SK-N-SH treated with all-trans-retinoic acid at 6 μM for 48 hours (cell line): Measurements from ENCODE around the gene AGPS.

ENCODE experiments used
- ATAC-seq: fragments of 200-7000 bp; cut with Tn5 transposase; 3 replicates; pipeline ENCODE4 v1.9.1; 2020; ENCODE audit warnings: mild to moderate bottlenecking, moderate library complexity
- ARNTL ChIP-seq: fragments of 450-650 bp; formaldehyde crosslinking; IDR thresholded peaks from 2 replicates; pipeline ENCODE4 v1.5.0; 2020; ENCODE audit warnings: low read depth, mild to moderate bottlenecking, moderate library complexity, borderline replicate concordance
- BACH2 ChIP-seq: fragments of 250-450 bp; sonication (Bioruptor Pico); IDR thresholded peaks from 2 replicates; pipeline ENCODE4 v1.9.0; 2021; ENCODE audit warnings: mild to moderate bottlenecking, borderline replicate concordance
- CREB5 ChIP-seq: fragments of 250-450 bp; sonication (Bioruptor Pico); IDR thresholded peaks from 2 replicates; pipeline ENCODE4 v1.5.1; 2020; ENCODE audit warnings: low read depth, mild to moderate bottlenecking, moderate library complexity
- CSDC2 ChIP-seq: fragments of 250-450 bp; sonication (Bioruptor Pico); IDR thresholded peaks from 2 replicates; pipeline ENCODE4 v1.5.0; 2020; ENCODE audit warnings: mild to moderate bottlenecking, moderate library complexity
- ESRRG ChIP-seq: fragments of 250-450 bp; sonication (Bioruptor Pico); IDR thresholded peaks from 2 replicates; pipeline ENCODE4 v1.6.1; 2021; ENCODE audit warnings: mild to moderate bottlenecking
- GLIS3 ChIP-seq: fragments of 250-450 bp; sonication (Bioruptor Pico); IDR thresholded peaks from 2 replicates; pipeline ENCODE4 v1.5.0; 2020; ENCODE audit warnings: mild to moderate bottlenecking, moderate library complexity
- ISL1 ChIP-seq: fragments of 250-450 bp; sonication (Bioruptor Pico); IDR thresholded peaks from 2 replicates; pipeline ENCODE4 v2.1.2; 2022; ENCODE audit warnings: mild to moderate bottlenecking, moderate library complexity
- OSR1 ChIP-seq: fragments of 250-450 bp; sonication (Bioruptor Pico); IDR thresholded peaks from 2 replicates; pipeline ENCODE4 v1.8.0; 2022; ENCODE audit warnings: moderate library complexity, mild to moderate bottlenecking, inconsistent platforms
- POU6F1 ChIP-seq: fragments of 250-450 bp; sonication (Bioruptor Pico); IDR thresholded peaks from 2 replicates; pipeline ENCODE4 v1.8.0; 2021; ENCODE audit warnings: low read depth, mild to moderate bottlenecking, moderate library complexity, borderline replicate concordance
- PPARA ChIP-seq: fragments of 250-450 bp; sonication (Bioruptor Pico); IDR thresholded peaks from 2 replicates; pipeline ENCODE4 v1.5.0; 2020; ENCODE audit warnings: mild to moderate bottlenecking, borderline replicate concordance
- RARB ChIP-seq: fragments of 250-450 bp; sonication (Bioruptor Pico); IDR thresholded peaks from 2 replicates; pipeline ENCODE4 v1.8.0; 2021; ENCODE audit warnings: mild to moderate bottlenecking, moderate library complexity
- SNAI2 ChIP-seq: fragments of 250-450 bp; sonication (Bioruptor Pico); IDR thresholded peaks from 2 replicates; pipeline ENCODE4 v1.5.0; 2020; ENCODE audit warnings: mild to moderate bottlenecking, moderate library complexity
- TCF4 ChIP-seq: fragments of 250-450 bp; sonication (Bioruptor Pico); IDR thresholded peaks from 2 replicates; pipeline ENCODE4 v1.8.0; 2021; ENCODE audit warnings: mild to moderate bottlenecking, moderate library complexity, borderline replicate concordance
- ZC3H10 ChIP-seq: fragments of 250-450 bp; sonication (Bioruptor Pico); IDR thresholded peaks from 2 replicates; pipeline ENCODE4 v1.5.1; 2021; ENCODE audit warnings: mild to moderate bottlenecking, moderate library complexity
- ZFP3 ChIP-seq: fragments of 250-450 bp; sonication (Bioruptor Pico); IDR thresholded peaks from 2 replicates; pipeline ENCODE4 v1.5.0; 2020; ENCODE audit warnings: mild to moderate bottlenecking, moderate library complexity
- ZFP30 ChIP-seq: fragments of 450-650 bp; formaldehyde crosslinking; IDR thresholded peaks from 2 replicates; pipeline ENCODE4 v1.5.0; 2022; ENCODE audit warnings: mild to moderate bottlenecking, moderate library complexity
- ZNF565 ChIP-seq: fragments of 450-650 bp; formaldehyde crosslinking; conservative IDR thresholded peaks from 2 replicates; pipeline ENCODE4 v1.5.0; 2020; ENCODE audit warnings: low read depth, mild to moderate bottlenecking, moderate library complexity
- ZNF8 ChIP-seq: fragments of 450-650 bp; formaldehyde crosslinking; IDR thresholded peaks from 2 replicates; pipeline ENCODE4 v1.5.0; 2020; ENCODE audit warnings: mild to moderate bottlenecking, moderate library complexity
- TF ChIP-seq, protein P1 (sequence below): fragments of 250-450 bp; sonication (Bioruptor Pico); IDR thresholded peaks from 2 replicates; pipeline ENCODE4 v1.5.1; 2021; ENCODE audit warnings: mild to moderate bottlenecking, moderate library complexity
- TF ChIP-seq, protein P2 (sequence below): fragments of 250-450 bp; sonication (Bioruptor Pico); IDR thresholded peaks from 2 replicates; pipeline ENCODE4 v1.8.0; 2020; ENCODE audit warnings: mild to moderate bottlenecking, moderate library complexity, borderline replicate concordance
- TF ChIP-seq, protein P3 (sequence below): fragments of 250-450 bp; sonication (Bioruptor Pico); IDR thresholded peaks from 2 replicates; pipeline ENCODE4 v1.5.0; 2020; ENCODE audit warnings: mild to moderate bottlenecking, moderate library complexity

The AGPS gene

DNA sequence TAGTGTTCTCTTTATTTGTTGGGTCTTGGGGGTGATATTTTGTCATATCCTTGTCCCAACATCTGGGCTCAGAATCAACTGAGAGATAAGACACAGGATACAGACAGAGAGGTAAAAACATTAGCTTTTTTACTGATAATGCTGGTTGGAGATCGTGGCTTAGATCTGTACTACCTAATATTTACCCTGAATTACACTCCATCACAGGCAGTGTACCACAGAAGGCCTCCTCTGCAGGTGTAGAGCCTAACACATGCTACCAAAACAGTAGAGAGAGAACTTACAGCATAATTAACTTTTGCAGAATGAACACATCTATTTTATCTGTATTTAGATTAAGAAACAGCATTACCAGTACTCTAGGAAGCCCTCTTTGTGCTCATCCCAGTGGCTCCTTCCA is 6.8 kb downstream of the AGPS start:
- ATAC-seq = no peak
- TF ChIP-seq GLIS3 (CRISPR knock-in tag) (no peak), POU6F1 (CRISPR knock-in tag) (no peak), ESRRG (CRISPR knock-in tag) (no peak), ZNF565 (CRISPR knock-in tag) (no peak), BACH2 (no peak), ARNTL (CRISPR knock-in tag) (no peak), CREB5 (no peak), OSR1 (CRISPR knock-in tag) (no peak), ZC3H10 (CRISPR knock-in tag) (no peak), ISL1 (CRISPR knock-in tag) (no peak), CSDC2 (CRISPR knock-in tag) (no peak), ZFP3 (CRISPR knock-in tag) (no peak), SNAI2 (no peak), PPARA (no peak), ZNF8 (CRISPR knock-in tag) (no peak)
- TF ChIP-seq, protein P1, sequence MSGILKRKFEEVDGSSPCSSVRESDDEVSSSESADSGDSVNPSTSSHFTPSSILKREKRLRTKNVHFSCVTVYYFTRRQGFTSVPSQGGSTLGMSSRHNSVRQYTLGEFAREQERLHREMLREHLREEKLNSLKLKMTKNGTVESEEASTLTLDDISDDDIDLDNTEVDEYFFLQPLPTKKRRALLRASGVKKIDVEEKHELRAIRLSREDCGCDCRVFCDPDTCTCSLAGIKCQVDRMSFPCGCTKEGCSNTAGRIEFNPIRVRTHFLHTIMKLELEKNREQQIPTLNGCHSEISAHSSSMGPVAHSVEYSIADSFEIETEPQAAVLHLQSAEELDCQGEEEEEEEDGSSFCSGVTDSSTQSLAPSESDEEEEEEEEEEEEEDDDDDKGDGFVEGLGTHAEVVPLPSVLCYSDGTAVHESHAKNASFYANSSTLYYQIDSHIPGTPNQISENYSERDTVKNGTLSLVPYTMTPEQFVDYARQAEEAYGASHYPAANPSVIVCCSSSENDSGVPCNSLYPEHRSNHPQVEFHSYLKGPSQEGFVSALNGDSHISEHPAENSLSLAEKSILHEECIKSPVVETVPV (CRISPR knock-in tag) = no peak
- TF ChIP-seq, protein P2, sequence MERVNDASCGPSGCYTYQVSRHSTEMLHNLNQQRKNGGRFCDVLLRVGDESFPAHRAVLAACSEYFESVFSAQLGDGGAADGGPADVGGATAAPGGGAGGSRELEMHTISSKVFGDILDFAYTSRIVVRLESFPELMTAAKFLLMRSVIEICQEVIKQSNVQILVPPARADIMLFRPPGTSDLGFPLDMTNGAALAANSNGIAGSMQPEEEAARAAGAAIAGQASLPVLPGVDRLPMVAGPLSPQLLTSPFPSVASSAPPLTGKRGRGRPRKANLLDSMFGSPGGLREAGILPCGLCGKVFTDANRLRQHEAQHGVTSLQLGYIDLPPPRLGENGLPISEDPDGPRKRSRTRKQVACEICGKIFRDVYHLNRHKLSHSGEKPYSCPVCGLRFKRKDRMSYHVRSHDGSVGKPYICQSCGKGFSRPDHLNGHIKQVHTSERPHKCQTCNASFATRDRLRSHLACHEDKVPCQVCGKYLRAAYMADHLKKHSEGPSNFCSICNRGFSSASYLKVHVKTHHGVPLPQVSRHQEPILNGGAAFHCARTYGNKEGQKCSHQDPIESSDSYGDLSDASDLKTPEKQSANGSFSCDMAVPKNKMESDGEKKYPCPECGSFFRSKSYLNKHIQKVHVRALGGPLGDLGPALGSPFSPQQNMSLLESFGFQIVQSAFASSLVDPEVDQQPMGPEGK = no peak

- no peak for TF ChIP-seq RARB
- TF ChIP-seq OSR1 (CRISPR knock-in tag) = no peak
- TF ChIP-seq TCF4 = no peak
- TF ChIP-seq ZC3H10 (CRISPR knock-in tag) = no peak
- TF ChIP-seq, protein P3, sequence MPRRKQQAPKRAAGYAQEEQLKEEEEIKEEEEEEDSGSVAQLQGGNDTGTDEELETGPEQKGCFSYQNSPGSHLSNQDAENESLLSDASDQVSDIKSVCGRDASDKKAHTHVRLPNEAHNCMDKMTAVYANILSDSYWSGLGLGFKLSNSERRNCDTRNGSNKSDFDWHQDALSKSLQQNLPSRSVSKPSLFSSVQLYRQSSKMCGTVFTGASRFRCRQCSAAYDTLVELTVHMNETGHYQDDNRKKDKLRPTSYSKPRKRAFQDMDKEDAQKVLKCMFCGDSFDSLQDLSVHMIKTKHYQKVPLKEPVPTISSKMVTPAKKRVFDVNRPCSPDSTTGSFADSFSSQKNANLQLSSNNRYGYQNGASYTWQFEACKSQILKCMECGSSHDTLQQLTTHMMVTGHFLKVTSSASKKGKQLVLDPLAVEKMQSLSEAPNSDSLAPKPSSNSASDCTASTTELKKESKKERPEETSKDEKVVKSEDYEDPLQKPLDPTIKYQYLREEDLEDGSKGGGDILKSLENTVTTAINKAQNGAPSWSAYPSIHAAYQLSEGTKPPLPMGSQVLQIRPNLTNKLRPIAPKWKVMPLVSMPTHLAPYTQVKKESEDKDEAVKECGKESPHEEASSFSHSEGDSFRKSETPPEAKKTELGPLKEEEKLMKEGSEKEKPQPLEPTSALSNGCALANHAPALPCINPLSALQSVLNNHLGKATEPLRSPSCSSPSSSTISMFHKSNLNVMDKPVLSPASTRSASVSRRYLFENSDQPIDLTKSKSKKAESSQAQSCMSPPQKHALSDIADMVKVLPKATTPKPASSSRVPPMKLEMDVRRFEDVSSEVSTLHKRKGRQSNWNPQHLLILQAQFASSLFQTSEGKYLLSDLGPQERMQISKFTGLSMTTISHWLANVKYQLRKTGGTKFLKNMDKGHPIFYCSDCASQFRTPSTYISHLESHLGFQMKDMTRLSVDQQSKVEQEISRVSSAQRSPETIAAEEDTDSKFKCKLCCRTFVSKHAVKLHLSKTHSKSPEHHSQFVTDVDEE = no peak
- TF ChIP-seq ARNTL (CRISPR knock-in tag) = no peak
- no peak for TF ChIP-seq ZFP3 (CRISPR knock-in tag)
- TF ChIP-seq ZFP30 (CRISPR knock-in tag) = no peak
- TF ChIP-seq ZNF565 (CRISPR knock-in tag) = no peak
- TF ChIP-seq ESRRG (CRISPR knock-in tag) = no peak
- no peak for ATAC-seq
Measured at GRCh38 chr2:177400337-177400923, 7.9 kb downstream of the AGPS start.

GRCh38 chr2:177402096-177402495 is 9.5 kb downstream of the AGPS start:
- no peak for TF ChIP-seq ZFP3 (CRISPR knock-in tag)
- no peak for TF ChIP-seq ZNF8 (CRISPR knock-in tag)
- TF ChIP-seq TCF4 = no peak
- TF ChIP-seq, protein P1 (CRISPR knock-in tag) = no peak

More at GRCh38 chr2:177402096-177402495, 9.5 kb downstream of the AGPS start:
- no peak for ATAC-seq
